Naive thymus-derived CD8-positive, alpha-beta T cell (primary cell): ENCODE data around the gene TMEM132E. TPM values are rescaled to one million over a fixed set of nuclear protein-coding genes. Genes with fewer than 3 reads are reported as not detected.

Source experiments
- ATAC-seq, 2 donors: fragments of 150-1000 bp; cut with Tn5 transposase in 1 of 2; sonication (Bioruptor Pico), chemical (Tn5 transposase) in 1 of 2; 1 replicate in 1 of 2; 2 replicates in 1 of 2; pipeline ENCODE4 v1.10.0; 2021; ENCODE audit warnings: mild to moderate bottlenecking in 2 of 2, moderate library complexity in 2 of 2
- POLR2A ChIA-PET: fragments of 350-600 bp; sonication (Branson Sonifier 250); formaldehyde crosslinking; loops from one replicate; lab custom pipeline; 2021; ENCODE audit warnings: antibody characterized with exemption; lab: Charles Lee
- DNase-seq, 10 donors: peaks; one replicate each; pipeline versions ENCODE4 v3.0.0 to v3.0.0-alpha.2; 2020 to 2022
- H3K27ac Mint-ChIP-seq, 10 donors: one replicate each; pipeline ENCODE4 v1.8.0; 2020 to 2022; ENCODE audit warnings: mild to moderate bottlenecking in 10 of 10, mixed read lengths in 10 of 10, moderate library complexity in 4 of 10, inconsistent platforms in 1 of 10
- H3K27me3 Mint-ChIP-seq, 5 donors: one replicate each; pipeline ENCODE4 v1.8.0; 2021 to 2022; ENCODE audit warnings: mixed read lengths in 5 of 5
- H3K36me3 Mint-ChIP-seq, 3 donors: one replicate each; pipeline ENCODE4 v1.8.0; 2020 to 2022; ENCODE audit warnings: mixed read lengths in 3 of 3, mild to moderate bottlenecking in 2 of 3, inconsistent platforms in 1 of 3
- H3K4me1 Mint-ChIP-seq, 4 donors: one replicate each; pipeline ENCODE4 v1.8.0; 2021 to 2022; ENCODE audit warnings: mixed read lengths in 4 of 4
- H3K4me3 Mint-ChIP-seq, 10 donors: one replicate each; pipeline ENCODE4 v1.8.0; 2020 to 2022; ENCODE audit warnings: mild to moderate bottlenecking in 10 of 10, mixed read lengths in 10 of 10, moderate library complexity in 6 of 10, inconsistent platforms in 1 of 10
- H3K9me3 Mint-ChIP-seq, 9 donors: one replicate each; pipeline ENCODE4 v1.8.0; 2020 to 2022; ENCODE audit warnings: mixed read lengths in 9 of 9, mild to moderate bottlenecking in 3 of 9, inconsistent platforms in 1 of 9, moderate library complexity in 1 of 9
- polyA plus RNA-seq, 3 donors: library from polyadenylated mRNA; unstranded; fragments of 300-500 nt; fragmentation: Illumina TruSeq; gene quantifications; one replicate each; pipeline ENCODE4 v1.2.3, GENCODE V29; 2021
- total RNA-seq, 8 experiments: library from RNA in 2 of 8; stranded (reverse) in 2 of 8; gene quantifications; one replicate each; pipeline ENCODE4 v1.2.3 and lab custom pipeline; 2021 to 2026

Gene TMEM132E
- total and polyA plus RNA-seq, 5 experiments from 2014 or later, result 0.19 to 0.60 (median 0.49) TPM

DNA sequence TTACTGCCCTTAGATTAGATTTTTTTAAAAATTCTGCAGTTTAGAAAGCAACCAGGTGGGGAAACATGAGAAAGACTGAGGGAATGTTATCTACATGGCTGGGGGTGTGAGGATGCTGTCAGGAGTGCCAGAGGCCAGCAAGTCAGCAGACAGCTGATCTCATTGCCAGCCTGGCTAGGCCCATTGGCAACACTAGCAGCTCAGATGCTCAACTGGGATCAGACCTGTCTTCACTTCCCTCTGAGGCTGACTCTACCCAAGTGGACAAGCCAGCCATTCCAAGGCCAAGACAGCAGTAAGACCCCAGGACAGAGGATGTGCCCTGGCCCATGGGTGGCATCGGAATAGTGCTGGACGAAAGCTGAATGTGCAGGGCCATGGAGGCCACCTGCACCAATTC is 96.2 kb downstream of the TMEM132E start:
- H3K9me3 Mint-ChIP-seq, result no peaks in the 10 kb centered on the region
- ATAC-seq, result no peak
- no peak overlapping the region for H3K27ac Mint-ChIP-seq
- POLR2A ChIA-PET, result no interaction called here
- H3K4me1 Mint-ChIP-seq, result peaks cover 0 to 5% (median 0%) of the 10 kb centered on the region in 4 donors
- peaks cover 8 to 41% (median 25%) of the 10 kb centered on the region in 5 donors for H3K27me3 Mint-ChIP-seq
- no peak for DNase-seq
- H3K4me3 Mint-ChIP-seq, result no peak overlapping the region
- no peaks in the 10 kb centered on the region for H3K36me3 Mint-ChIP-seq

DNA sequence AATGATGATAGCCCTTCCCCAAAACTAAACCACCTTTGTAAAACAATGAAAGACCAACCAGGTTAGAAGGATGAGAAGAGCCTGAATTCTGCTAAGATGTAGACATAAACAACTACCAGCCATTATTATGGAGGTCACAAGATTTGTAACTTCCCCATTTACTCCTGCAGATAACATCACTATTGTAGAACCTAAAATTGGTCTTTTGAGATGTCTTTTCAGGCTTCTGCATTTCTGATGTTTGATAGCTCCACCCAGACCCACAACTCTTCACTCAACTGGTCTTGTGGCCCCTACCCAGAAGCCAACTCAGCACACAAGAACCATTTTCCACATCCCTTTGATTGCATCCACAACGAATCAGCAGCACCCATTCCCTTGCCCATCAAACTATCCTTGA is 100.8 kb downstream of the TMEM132E start:
- DNase-seq (no peak), ATAC-seq (no peak)
- Mint-ChIP-seq H3K4me1 (peaks cover 0 to 3% (median 0%) of the 10 kb centered on the region in 4 donors), H3K27ac (peak overlapping the region in 1 of 10 donors; percentile 35), H3K36me3 (peaks cover 0 to 3% (median 0%) of the 10 kb centered on the region in 3 donors), H3K9me3 (peaks cover 0 to 9% (median 0%) of the 10 kb centered on the region in 9 donors), H3K27me3 (peaks cover 8 to 51% (median 39%) of the 10 kb centered on the region in 5 donors), H3K4me3 (no peak overlapping the region)
- POLR2A ChIA-PET, result no interaction called here

DNA sequence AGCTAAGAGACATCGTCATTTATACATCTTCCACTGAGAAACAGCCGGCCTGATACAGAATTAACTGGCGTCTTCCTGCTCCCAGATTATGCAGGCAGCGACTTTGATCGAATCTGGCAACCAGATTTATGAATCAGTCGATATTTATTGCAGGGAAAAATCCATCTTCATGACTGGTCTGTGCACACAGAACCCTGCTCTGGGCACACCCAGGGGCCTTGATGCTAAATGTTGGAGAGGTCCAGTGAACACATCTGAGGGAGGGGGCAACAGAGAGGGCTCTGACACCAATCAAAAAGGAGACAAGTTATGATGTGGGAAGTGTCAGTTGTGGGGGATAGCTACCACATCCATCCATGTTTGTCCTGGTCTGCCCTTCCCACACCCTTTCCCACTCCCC is 102.9 kb downstream of the TMEM132E start:
- no peak for ATAC-seq
- DNase-seq, result no peak
- no peak overlapping the region for H3K27ac Mint-ChIP-seq
- peaks cover 9 to 46% (median 40%) of the 10 kb centered on the region in 5 donors for H3K27me3 Mint-ChIP-seq
- H3K4me1 Mint-ChIP-seq, result peaks cover 0 to 3% (median 0%) of the 10 kb centered on the region in 4 donors
- peaks cover 0 to 13% (median 2%) of the 10 kb centered on the region in 9 donors for H3K9me3 Mint-ChIP-seq
- no peak overlapping the region for H3K4me3 Mint-ChIP-seq
- POLR2A ChIA-PET, result no interaction called here
- peaks cover 0 to 4% (median 0%) of the 10 kb centered on the region in 3 donors for H3K36me3 Mint-ChIP-seq

DNA sequence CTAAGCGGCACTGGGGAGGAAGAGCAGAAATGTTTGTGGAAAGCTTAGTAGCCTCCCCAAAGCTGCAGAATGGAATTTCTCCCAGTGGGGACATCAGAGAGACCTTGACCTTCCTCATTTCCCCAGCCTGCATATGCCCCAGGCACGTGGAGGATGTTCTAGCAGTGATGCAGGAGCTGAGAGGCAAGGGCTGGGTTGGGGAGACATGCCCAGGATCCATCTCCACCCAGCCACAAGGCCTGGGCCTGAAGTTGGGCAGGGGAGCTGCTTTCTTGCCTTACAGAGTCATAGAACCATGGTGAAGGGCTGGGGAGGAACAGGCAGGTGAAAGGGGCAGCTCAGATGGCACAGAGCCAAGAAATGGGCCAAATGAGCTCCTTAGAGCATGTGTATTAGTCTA is 104.0 kb downstream of the TMEM132E start:
- Mint-ChIP-seq H3K27ac (no peak overlapping the region), H3K27me3 (peaks cover 10 to 51% (median 44%) of the 10 kb centered on the region in 5 donors), H3K9me3 (peaks cover 2 to 20% (median 10%) of the 10 kb centered on the region in 9 donors), H3K36me3 (peaks cover 0 to 14% (median 2%) of the 10 kb centered on the region in 3 donors), H3K4me3 (no peak overlapping the region), H3K4me1 (peaks cover 0 to 3% (median 0%) of the 10 kb centered on the region in 4 donors)
- ATAC-seq, result no peak
- DNase-seq, result no peak
- POLR2A ChIA-PET, result no interaction called here

Other genes starting within 250 kb of the TMEM132E start
- not detected for gene CCL13, start 223.1 kb upstream of the TMEM132E start, total RNA-seq
- not detected for gene CCL13, start 223.1 kb upstream of the TMEM132E start, polyA plus RNA-seq
- not detected for gene CCL1, start 216.3 kb upstream of the TMEM132E start, total RNA-seq
- gene CCL1, start 216.3 kb upstream of the TMEM132E start, polyA plus RNA-seq, result not detected